GM12801 (cell line): ENCODE measurements around the gene PPFIBP1.

Experiments used
- TF ChIP-seq, protein P1 (sequence below): IDR thresholded peaks from one replicate; pipeline ENCODE4 v1.5.1; 2011; ENCODE audit warnings: control low read depth; ENCODE audit not compliant: insufficient read length; ENCODE audit errors: extremely low read depth

Gene PPFIBP1

DNA sequence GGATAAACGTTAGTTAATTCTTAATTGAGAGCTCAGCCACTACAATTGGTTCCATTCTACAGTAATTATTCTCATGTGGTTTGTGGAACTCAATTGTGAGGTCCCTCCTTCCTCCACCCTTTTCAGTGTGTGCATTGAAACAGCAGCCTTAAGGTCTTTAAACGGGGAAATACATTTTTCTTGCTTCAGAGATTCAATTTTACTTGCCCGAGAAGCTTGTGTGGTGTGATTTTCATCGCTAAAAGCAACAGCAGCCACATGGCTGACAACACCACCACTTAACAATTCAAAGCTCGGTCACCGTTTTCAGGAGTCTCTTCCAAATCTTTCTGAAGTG lies 733 bp upstream of the PPFIBP1 start:
- TF ChIP-seq, protein P1, sequence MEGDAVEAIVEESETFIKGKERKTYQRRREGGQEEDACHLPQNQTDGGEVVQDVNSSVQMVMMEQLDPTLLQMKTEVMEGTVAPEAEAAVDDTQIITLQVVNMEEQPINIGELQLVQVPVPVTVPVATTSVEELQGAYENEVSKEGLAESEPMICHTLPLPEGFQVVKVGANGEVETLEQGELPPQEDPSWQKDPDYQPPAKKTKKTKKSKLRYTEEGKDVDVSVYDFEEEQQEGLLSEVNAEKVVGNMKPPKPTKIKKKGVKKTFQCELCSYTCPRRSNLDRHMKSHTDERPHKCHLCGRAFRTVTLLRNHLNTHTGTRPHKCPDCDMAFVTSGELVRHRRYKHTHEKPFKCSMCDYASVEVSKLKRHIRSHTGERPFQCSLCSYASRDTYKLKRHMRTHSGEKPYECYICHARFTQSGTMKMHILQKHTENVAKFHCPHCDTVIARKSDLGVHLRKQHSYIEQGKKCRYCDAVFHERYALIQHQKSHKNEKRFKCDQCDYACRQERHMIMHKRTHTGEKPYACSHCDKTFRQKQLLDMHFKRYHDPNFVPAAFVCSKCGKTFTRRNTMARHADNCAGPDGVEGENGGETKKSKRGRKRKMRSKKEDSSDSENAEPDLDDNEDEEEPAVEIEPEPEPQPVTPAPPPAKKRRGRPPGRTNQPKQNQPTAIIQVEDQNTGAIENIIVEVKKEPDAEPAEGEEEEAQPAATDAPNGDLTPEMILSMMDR, result no peak

DNA sequence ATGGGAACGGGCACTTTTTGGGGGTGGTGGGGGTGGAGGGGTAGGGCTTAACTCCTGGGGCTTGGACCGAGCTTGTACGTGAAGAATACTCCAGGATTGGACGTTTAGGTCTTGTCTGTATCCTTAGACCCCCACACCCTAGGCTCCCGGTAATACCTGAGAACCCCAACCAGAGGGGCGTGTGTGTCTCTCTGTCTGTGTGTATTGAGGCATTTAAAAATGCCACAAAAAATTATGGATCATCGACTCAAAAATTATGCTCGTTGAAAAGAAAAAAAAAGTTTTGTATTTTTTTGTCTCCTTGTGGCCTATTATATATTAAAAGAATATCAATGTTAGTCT lies 459 bp downstream of the PPFIBP1 start:
- TF ChIP-seq, protein P1, result no peak

DNA sequence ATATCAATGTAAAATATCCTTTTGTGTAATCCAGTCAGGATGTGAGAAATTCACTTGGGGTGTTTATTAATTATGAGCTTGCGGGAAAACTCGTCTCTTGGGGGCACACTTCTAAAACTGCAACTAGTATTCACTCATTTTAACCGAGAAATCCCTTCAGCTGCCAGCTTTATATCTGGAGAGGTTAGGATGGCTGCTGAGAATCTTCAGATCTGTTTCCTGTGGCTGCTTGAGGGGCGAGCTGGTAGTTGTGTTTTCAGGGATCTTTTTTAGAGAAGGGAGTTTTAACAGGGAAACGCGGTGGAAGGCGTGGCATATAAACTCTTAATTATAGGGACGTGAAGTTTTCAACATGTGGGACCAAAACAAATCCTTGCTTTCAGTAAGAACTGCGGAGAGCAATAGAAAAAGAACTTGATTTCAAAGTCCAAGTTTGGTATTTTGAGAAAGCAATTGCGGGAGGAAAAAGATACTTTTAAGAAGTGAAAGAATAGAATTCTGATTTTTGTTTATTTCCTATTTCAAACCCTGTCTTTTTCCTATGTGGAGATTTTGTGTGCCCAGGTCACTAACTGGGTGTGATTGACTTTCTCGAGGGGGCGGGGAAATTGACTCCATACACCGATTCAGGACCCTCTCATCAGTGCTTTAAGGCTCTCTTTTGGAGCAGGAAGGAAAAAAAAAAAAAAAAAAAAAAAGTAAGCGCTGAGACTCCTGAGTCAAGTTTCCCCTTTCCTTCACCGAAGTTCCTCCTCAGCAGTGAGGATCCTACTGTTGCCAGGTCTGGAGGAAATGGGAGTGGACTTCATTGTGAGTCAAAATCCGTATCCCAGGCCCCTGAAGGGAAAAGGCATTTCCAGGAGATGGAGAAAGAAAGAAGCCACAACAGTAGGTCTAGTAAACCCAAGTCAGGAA lies 1.1 kb downstream of the PPFIBP1 start:
- TF ChIP-seq, protein P1, result no peak

DNA sequence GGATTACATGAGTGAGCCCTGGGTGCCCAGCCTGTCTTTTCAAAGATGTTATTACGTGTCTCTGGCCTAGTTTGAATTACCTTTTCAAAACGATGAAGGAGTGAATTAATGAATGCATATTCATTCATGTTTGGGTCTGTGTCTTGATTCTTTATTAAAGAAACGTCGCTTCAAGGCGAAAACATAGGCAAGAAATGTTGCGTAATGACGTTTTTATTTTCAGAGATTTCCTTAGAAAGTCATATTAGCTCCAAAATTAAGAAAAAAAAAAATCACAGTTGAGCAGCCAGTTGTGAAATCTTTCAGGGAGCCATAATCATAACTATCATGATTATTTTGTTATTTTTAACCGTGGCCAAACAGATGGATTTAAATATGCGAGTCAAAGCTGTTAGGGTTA lies 3.5 kb downstream of the PPFIBP1 start:
- TF ChIP-seq, protein P1, result no peak

DNA sequence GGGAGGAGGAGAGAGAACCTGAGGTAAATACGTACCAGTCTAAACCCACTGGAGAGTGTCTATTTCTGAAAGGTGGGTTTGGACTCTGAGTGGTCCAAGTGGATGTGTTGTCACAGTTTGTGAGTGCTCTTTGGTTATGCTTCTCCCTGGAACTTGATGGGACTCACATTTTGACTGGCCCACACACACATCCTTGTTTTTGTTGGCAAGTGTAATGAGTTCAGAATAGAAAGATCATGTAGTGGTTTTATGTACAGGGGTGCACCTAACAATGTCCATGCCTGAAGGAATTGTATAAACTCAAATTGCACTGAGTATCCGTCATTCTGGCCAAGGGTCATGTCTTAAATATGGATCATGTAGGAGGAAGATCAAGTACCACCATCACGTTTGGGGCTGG lies 4.8 kb downstream of the PPFIBP1 start:
- TF ChIP-seq, protein P1, result no peak

DNA sequence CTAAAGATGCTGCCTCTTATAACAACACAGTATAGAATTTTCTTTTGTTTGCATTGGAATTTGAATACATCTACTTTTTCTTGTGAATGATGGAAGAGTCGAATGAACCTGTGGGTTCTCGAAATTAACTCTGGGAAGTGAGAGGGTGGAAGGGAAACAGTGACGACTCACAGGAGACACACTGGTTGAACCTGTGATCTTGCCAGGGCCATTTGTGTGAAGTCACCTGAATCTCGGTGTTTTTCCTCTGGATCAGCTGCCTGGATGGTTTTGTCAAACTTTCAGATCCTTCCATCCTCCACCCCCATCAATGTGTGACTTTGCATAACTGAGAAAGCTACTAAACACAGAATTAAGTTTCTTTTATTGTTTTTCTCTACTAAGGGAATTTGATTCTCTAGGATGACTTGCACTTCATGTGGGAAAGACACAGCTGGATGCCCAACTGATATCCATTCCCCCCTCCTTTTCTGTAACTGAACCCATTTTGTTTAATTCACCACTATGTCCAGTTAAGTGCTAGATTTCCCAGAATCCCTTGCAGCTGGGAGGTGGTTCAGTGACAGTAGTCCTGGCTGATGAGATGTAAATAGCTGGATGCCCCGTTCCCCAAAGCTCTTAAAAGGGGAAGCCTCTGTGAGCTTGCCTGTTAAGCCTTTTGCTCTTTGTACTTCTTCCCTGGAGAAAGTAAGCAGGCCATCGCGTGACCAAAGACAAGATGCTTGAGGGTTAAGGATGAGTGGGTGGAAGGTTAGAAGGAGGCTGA lies 6.3 kb downstream of the PPFIBP1 start:
- TF ChIP-seq, protein P1, result no peak

DNA sequence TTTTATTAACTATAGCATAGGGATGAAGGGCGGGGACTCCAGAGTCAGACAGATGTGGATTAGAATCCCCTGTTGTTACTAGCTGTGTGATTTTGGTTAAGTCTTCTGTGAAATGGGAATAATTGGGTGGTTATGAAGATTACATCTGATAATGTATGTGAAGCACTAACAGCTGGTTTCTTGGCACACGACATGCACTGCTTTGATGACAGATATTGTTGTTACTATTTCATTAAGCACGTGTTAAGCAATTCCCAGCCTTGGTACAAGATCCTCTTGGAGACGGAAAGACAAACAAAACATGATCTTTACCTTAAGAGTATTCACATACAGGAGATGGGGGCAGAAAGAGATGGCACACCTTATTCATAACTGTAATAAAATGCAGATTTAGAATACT lies 7.9 kb downstream of the PPFIBP1 start:
- TF ChIP-seq, protein P1, result no peak
